Tibial artery (tissue), 4 donors: ENCODE results near the gene ETS1.
A peak's percentile ranks its signal among the peaks of the same experiment; 100 is the strongest.

Experiments used
- DNase-seq, 2 donors: peaks; one replicate each; pipeline ENCODE4 v3.0.0-alpha.2; 2019
- H3K27ac ChIP-seq, 2 donors: fragments of 200-600 bp; sonication (generic) in 1 of 2; 1 replicate in 1 of 2; 2 replicates in 1 of 2; pipeline ENCODE4 v1.5.1; 2018 to 2019; ENCODE audit warnings: mild to moderate bottlenecking in 1 of 2
- H3K27me3 ChIP-seq, 2 donors: fragments of 200-600 bp; sonication (generic) in 1 of 2; one replicate each; pipeline versions ENCODE4 v1.5.1 to v1.6.0; 2016 to 2019
- H3K36me3 ChIP-seq, 3 donors: fragments of 200-600 bp; sonication (generic) in 2 of 3; one replicate each; pipeline ENCODE4 v1.5.1; 2016 to 2019; ENCODE audit warnings: mild to moderate bottlenecking in 2 of 3
- H3K4me1 ChIP-seq, 4 donors: fragments of 200-600 bp; sonication (generic) in 2 of 4; 1 replicate in 3 of 4; 2 replicates in 1 of 4; pipeline ENCODE4 v1.5.1; 2016 to 2019
- H3K4me3 ChIP-seq, 2 donors: fragments of 200-600 bp; sonication (generic) in 1 of 2; 1 replicate in 1 of 2; 2 replicates in 1 of 2; pipeline ENCODE4 v1.5.1; 2018 to 2019; ENCODE audit warnings: mild to moderate bottlenecking in 2 of 2
- H3K9me3 ChIP-seq, 3 donors: fragments of 200-600 bp; sonication (generic) in 1 of 3; one replicate each; pipeline ENCODE4 v1.5.1; 2016 to 2019
- CTCF ChIP-seq, 2 experiments: fragments of 200-600 bp in 1 of 2; fragments of 450-650 bp in 1 of 2; IDR thresholded peaks; one replicate each; pipeline ENCODE4 v1.5.1; 2017 to 2019; ENCODE audit warnings: antibody characterized with exemption in 2 of 2, mild to moderate bottlenecking in 1 of 2, moderate library complexity in 1 of 2
- intact Hi-C: fragments of 100-400 bp; cut with DNase I; formaldehyde crosslinking; loops from one replicate; pipeline ENCODE4 v1.15.0; 2023; ENCODE audit warnings: low total_unique reads

Gene ETS1

GRCh38 chr11:128476049-128476448 is 111.3 kb downstream of the ETS1 start:
- Histone ChIP-seq H3K27me3 (no peaks in the 10 kb centered on the region), H3K36me3 (peaks cover 13 to 48% (median 28%) of the 10 kb centered on the region in 3 donors), H3K4me1 (peaks cover 0 to 63% (median 41%) of the 10 kb centered on the region in 4 donors), H3K9me3 (no peaks in the 10 kb centered on the region), H3K27ac (no peak overlapping the region), H3K4me3 (no peak overlapping the region)
- no peak for TF ChIP-seq CTCF (IDR thresholded peaks at IDR 0.05)
- intact Hi-C loops = no loop called here
- DNase-seq = no peak

GRCh38 chr11:128474036-128474874 is 113.1 kb downstream of the ETS1 start:
- Histone ChIP-seq H3K9me3 (no peaks in the 10 kb centered on the region), H3K27ac (peak overlapping the region; percentile 34 to 52), H3K4me1 (peaks cover 0 to 49% (median 29%) of the 10 kb centered on the region in 4 donors), H3K4me3 (no peak overlapping the region), H3K36me3 (peaks cover 9 to 37% (median 18%) of the 10 kb centered on the region in 3 donors), H3K27me3 (no peaks in the 10 kb centered on the region)
- TF ChIP-seq CTCF (IDR thresholded peaks at IDR 0.05) = no peak
- no peak for DNase-seq
- intact Hi-C loops = no loop called here

GRCh38 chr11:128473636-128474035 is 113.7 kb downstream of the ETS1 start:
- H3K27ac ChIP-seq = peak overlapping the region in 1 of 2 donors; percentile 18
- intact Hi-C loops = no loop called here
- DNase-seq = no peak
- H3K4me3 ChIP-seq = no peak overlapping the region
- H3K9me3 ChIP-seq = no peaks in the 10 kb centered on the region
- H3K36me3 ChIP-seq = peaks cover 6 to 31% (median 18%) of the 10 kb centered on the region in 3 donors
- TF ChIP-seq CTCF (IDR thresholded peaks at IDR 0.05) = no peak
- peaks cover 0 to 49% (median 33%) of the 10 kb centered on the region in 4 donors for H3K4me1 ChIP-seq
- no peaks in the 10 kb centered on the region for H3K27me3 ChIP-seq

GRCh38 chr11:128472128-128473089 is 114.9 kb downstream of the ETS1 start:
- Histone ChIP-seq H3K4me1 (peaks cover 0 to 59% (median 44%) of the 10 kb centered on the region in 4 donors), H3K4me3 (no peak overlapping the region), H3K9me3 (no peaks in the 10 kb centered on the region), H3K27ac (no peak overlapping the region), H3K27me3 (no peaks in the 10 kb centered on the region), H3K36me3 (peaks cover 5 to 28% (median 18%) of the 10 kb centered on the region in 3 donors)
- DNase-seq = no peak
- intact Hi-C loops = no loop called here
- no peak for TF ChIP-seq CTCF (IDR thresholded peaks at IDR 0.05)

- peaks cover 0 to 71% (median 51%) of the 10 kb centered on the region in 4 donors for H3K4me1 ChIP-seq
- no peak for TF ChIP-seq CTCF (IDR thresholded peaks at IDR 0.05)
- H3K4me3 ChIP-seq = no peak overlapping the region
- DNase-seq = no peak
- H3K27ac ChIP-seq = no peak overlapping the region
- peaks cover 0 to 16% (median 12%) of the 10 kb centered on the region in 3 donors for H3K36me3 ChIP-seq
- H3K27me3 ChIP-seq = no peaks in the 10 kb centered on the region
- H3K9me3 ChIP-seq = no peaks in the 10 kb centered on the region
- intact Hi-C loops = no loop called here
These were observed 116.2 kb downstream of the ETS1 start for GRCh38 chr11:128471138-128471661.
